LNCAP (cell line): ENCODE data around the gene TWNK.

Experiments used
- CTCF ChIP-seq: fragments of 450-650 bp; IDR thresholded peaks from 2 replicates; pipeline ENCODE4 v1.5.1; 2017; ENCODE audit warnings: mild to moderate bottlenecking

TWNK gene

GRCh38 chr10:100969187-100970075 lies 17.9 kb upstream of the TWNK start, which contains the start of gene SEMA4G:
SEMA4G (plus strand) TSS chr10:100969504; CDS start chr10:100972913, 3,409 bp downstream.
- peak; percentile 25; the same call in 1 of the 2 replicates for TF ChIP-seq CTCF

- no peak for TF ChIP-seq CTCF
These were observed 17.0 kb upstream of the TWNK start for GRCh38 chr10:100970076-100970913.

- no peak for TF ChIP-seq CTCF
These were observed 16.2 kb upstream of the TWNK start for GRCh38 chr10:100970914-100971811.

GRCh38 chr10:100972115-100972903 lies 15.0 kb upstream of the TWNK start:
- TF ChIP-seq CTCF: no peak

GRCh38 chr10:100972904-100973535 lies 14.3 kb upstream of the TWNK start:
- TF ChIP-seq CTCF: no peak

GRCh38 chr10:100976906-100977305 lies 10.4 kb upstream of the TWNK start:
- TF ChIP-seq CTCF: no peak
